Measurements from ENCODE around the gene ZNF677.
"Not testable (repeated sequence)": the region's sequence is repeated elsewhere in the genome, so short reads cannot be mapped to it uniquely, and the experiment has no call there.

Gene ZNF677

DNA sequence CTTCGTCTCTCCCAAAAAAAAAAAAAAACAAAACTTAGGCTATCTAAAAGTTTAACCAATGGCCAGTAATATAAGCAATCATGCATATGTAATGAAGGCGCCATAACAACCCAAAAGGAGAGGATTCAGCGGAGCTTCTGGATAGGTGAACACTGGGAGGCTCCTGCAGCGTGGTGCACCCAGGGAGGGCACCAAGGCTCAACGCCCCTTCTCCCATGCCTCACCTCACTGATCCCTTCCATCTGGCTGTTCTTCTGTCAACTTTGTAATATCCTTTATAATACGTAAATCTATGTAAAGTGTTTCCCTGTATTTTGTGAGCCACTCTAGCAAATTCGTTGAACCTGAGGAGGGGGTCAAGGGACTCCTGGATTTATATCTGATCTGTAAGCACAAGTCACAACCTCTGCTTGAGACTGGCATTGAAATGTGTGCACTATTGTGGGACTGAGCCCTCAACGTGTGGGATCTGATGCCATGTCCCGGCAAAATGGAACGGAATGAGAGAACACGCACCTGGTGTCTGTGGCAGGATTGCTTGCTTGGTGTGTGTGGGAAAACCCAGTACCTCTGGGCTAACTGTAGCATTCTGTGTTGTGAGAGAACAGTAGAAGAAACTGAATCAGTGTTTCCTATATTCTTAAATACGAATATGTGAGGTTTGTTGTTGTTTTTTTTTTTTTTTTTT lies 61.0 kb downstream of the ZNF677 start:
- DNase-seq (ENCODE audit: low spot score): no peak

DNA sequence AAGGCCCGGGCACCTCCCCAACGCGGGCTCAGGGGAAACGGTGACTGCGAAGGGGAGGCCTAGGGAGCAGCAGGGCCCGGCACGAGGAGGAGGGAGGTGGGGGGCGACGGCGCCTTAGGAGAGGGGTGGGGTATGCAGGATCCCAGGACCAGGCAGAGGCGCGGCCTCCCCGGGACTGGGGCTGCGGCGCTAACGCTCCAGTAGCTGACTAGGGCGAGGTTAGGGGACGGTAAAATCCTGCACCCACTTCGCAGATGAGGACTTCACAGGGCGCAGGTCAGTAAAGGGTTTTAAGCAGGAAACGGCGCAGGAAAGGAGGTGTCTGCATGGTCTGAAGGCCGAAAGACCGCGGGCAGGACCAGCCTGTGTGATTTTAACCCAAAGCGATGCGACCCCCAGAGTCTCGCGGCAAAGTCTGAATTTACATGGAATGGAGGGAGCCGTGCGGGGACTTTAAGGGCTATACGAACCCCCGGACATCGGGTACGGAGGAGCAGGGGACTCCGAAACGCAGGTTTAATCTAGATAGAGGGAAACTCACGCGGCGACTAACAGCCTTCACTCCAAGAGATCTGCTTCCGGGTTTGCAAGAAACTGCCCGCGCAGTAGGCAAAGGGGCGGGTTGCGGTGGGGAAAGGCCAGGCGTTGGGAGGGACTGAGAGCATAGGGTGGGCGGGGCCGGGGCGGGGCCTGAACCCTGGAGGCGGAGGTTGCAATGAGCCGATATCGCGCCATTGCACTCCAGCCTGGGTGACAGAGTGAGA lies 61.7 kb downstream of the ZNF677 start, which contains the start of gene ZNF665:
Gene ZNF665, minus strand, starts transcription at position 588 of the 764 bp plus-strand sequence. CDS start 10,460 bp downstream, outside the sequence.
- DNase-seq (ENCODE audit: low spot score): peak; percentile 25

DNA sequence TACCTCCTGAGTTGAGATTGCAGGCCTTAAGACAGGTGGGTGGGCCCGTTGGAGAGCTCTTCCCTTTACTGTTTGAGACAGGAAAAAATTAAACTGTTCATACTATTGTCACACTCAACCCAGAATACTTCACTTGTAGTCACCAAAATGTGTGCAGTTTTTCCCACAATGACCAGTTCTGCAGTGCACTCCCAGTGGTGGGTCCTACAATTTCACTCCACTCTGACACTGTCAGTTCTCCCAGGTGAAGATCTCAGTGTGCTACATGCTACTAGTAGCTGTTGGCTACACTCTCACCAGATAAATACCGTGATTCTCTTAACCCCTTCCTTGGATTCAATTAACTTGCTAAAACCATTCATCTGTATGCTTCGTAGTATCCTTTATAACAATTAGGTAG lies 64.4 kb downstream of the ZNF677 start:
- DNase-seq (ENCODE audit: low spot score): no peak

DNA sequence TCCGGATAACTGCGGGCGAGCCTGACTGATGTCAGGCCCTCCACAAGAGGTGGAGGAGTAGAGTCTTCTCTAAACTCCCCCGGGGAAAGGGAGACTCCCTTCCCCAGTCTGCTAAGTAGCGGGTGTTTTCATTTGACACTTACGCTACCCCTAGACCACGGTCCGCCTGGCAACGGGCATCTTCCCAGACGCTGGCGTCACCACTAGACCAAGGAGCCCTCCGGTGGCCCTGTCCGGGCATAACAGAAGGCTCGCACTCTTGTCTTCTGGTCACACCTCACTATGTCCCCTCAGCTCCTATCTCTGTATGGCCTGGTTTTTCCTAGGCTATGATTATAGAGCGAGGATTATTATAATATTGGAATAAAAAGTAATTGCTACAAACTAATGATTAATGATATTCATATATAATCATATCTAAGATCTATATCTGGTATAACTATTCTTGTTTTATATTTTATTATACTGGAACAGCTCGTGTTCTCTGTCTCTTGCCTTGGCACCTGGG lies 64.9 kb downstream of the ZNF677 start:
- DNase-seq (ENCODE audit: low spot score): not testable (repeated sequence)
